Spleen (tissue), 11 donors: ENCODE measurements around the gene UBE2I. TPM values are rescaled to one million over a fixed set of nuclear protein-coding genes. Genes with fewer than 3 reads are reported as not detected.

Experiments
- DNase-seq: peaks from one replicate; pipeline ENCODE4 v3.0.0-alpha.2; 2020
- H3K27ac ChIP-seq, 8 donors: fragments of 200-600 bp; sonication (generic) in 7 of 8; 1 replicate in 4 of 8; 2 replicates in 4 of 8; pipeline versions ENCODE4 v1.5.0 to v1.8.0; 2016 to 2021; ENCODE audit warnings: inconsistent platforms in 4 of 8, mild to moderate bottlenecking in 4 of 8, moderate library complexity in 1 of 8
- H3K27me3 ChIP-seq, 7 donors: fragments of 200-600 bp; sonication (generic) in 6 of 7; replicated peaks in 1 of 7; 1 replicate in 4 of 7; 2 replicates in 3 of 7; pipeline versions ENCODE4 v1.5.0 to v1.8.0; 2016 to 2021; ENCODE audit warnings: inconsistent platforms in 3 of 7, mild to moderate bottlenecking in 1 of 7
- H3K36me3 ChIP-seq, 6 donors: fragments of 200-600 bp; sonication (generic) in 5 of 6; 1 replicate in 4 of 6; 2 replicates in 2 of 6; pipeline versions ENCODE4 v1.5.0 to v1.8.0; 2016 to 2021; ENCODE audit warnings: inconsistent platforms in 2 of 6
- H3K4me1 ChIP-seq, 6 donors: fragments of 200-600 bp; sonication (generic) in 5 of 6; 1 replicate in 3 of 6; 2 replicates in 3 of 6; pipeline versions ENCODE4 v1.5.0 to v1.8.0; 2016 to 2021; ENCODE audit warnings: inconsistent platforms in 3 of 6
- H3K4me3 ChIP-seq, 8 donors: fragments of 200-600 bp; sonication (generic) in 7 of 8; 1 replicate in 4 of 8; 2 replicates in 4 of 8; pipeline versions ENCODE4 v1.5.0 to v1.8.0; 2016 to 2021; ENCODE audit warnings: inconsistent platforms in 4 of 8, mild to moderate bottlenecking in 4 of 8, moderate library complexity in 2 of 8
- H3K9me3 ChIP-seq, 8 donors: fragments of 200-600 bp; sonication (generic) in 7 of 8; 1 replicate in 4 of 8; 2 replicates in 4 of 8; pipeline versions ENCODE4 v1.5.0 to v1.8.0; 2016 to 2021; ENCODE audit warnings: inconsistent platforms in 4 of 8
- POLR2A ChIP-seq, 3 donors: fragments of 450-650 bp; IDR thresholded peaks; one replicate each; pipeline ENCODE4 v1.5.1; 2017; ENCODE audit warnings: antibody characterized with exemption in 3 of 3, mild to moderate bottlenecking in 1 of 3
- POLR2AphosphoS5 ChIP-seq, 3 donors: sonication (generic); formaldehyde crosslinking; IDR thresholded peaks; one replicate each; pipeline ENCODE4 v1.5.1; 2017; ENCODE audit warnings: antibody characterized with exemption in 3 of 3
- WGBS, 5 donors: extraction: QIAGEN DNeasy Blood & Tissue Kit in 3 of 5; methylation state at CpG; one replicate each; pipeline versions ENCODE4 v1.1.5 to v1.1.7; 2013 to 2018; 5-methylcytosine and 5-hydroxymethylcytosine counted together
- intact Hi-C: fragments of 100-400 bp; cut with DNase I; formaldehyde crosslinking; loops from one replicate; pipeline ENCODE4 v1.15.0; 2023; ENCODE audit warnings: low total_unique reads
- polyA plus RNA-seq, 3 donors: library from polyadenylated mRNA; stranded (reverse); fragments of 200-250 nt; gene quantifications; one replicate each; pipeline ENCODE4 v1.2.1, GENCODE V29; 2013
- total RNA-seq, 7 donors: library from RNA; depleted of rRNA in 3 of 7; stranded (reverse); fragments of >200 nt in 3 of 7; fragmentation: NEBNext Ultra II Directional in 4 of 7; extraction: Animal tissue kit (Norgen Biotek cat#: 25700) in 4 of 7; gene quantifications; one replicate each; pipeline versions ENCODE4 v1.1.0 to v1.2.1, GENCODE V29; 2016 to 2021
- TF ChIP-seq, protein P1 (sequence below), 11 experiments: fragments of 200-600 bp in 7 of 11; fragments of 450-650 bp in 4 of 11; sonication (generic) in 4 of 11; IDR thresholded peaks in 8 of 11; conservative IDR thresholded peaks in 3 of 11; 1 replicate in 7 of 11; 2 replicates in 4 of 11; pipeline versions ENCODE4 v1.4.0 to v1.8.0; 2016 to 2021; ENCODE audit warnings: antibody characterized with exemption in 11 of 11, inconsistent platforms in 4 of 11, mild to moderate bottlenecking in 1 of 11
- donor health status: healthy with polysubstance abuse.
- donor health status: DM: no; HTN: no; CAD: no; lungs with moderate emphysema.
- donor health status: DM: no; HTN: no; CAD: no.
- donor health status: Bipolar disorder and iron deficiency.
- donor health status: healthy.
- donor health status: DM: no; HTN: no; CAD: no.
- donor health status: DM: yes; HTN: yes; CAD: no.

Gene UBE2I
- total and polyA plus RNA-seq, 10 donors: 78.1 to 142 (median 119) TPM

- H3K27me3 ChIP-seq: no peaks in the 10 kb centered on the region
- no peak for DNase-seq
- no peaks in the 10 kb centered on the region for H3K9me3 ChIP-seq
- WGBS, 5 donors: 87 to 93% (median 91%) methylated on average over 21 to 24 of the region's 24 CpGs
- peaks cover 8 to 32% (median 25%) of the 10 kb centered on the region in 6 donors for H3K4me1 ChIP-seq
- intact Hi-C loops: no loop called here
- peaks cover 0 to 71% (median 23%) of the 10 kb centered on the region in 6 donors for H3K36me3 ChIP-seq
- TF ChIP-seq, protein P1, sequence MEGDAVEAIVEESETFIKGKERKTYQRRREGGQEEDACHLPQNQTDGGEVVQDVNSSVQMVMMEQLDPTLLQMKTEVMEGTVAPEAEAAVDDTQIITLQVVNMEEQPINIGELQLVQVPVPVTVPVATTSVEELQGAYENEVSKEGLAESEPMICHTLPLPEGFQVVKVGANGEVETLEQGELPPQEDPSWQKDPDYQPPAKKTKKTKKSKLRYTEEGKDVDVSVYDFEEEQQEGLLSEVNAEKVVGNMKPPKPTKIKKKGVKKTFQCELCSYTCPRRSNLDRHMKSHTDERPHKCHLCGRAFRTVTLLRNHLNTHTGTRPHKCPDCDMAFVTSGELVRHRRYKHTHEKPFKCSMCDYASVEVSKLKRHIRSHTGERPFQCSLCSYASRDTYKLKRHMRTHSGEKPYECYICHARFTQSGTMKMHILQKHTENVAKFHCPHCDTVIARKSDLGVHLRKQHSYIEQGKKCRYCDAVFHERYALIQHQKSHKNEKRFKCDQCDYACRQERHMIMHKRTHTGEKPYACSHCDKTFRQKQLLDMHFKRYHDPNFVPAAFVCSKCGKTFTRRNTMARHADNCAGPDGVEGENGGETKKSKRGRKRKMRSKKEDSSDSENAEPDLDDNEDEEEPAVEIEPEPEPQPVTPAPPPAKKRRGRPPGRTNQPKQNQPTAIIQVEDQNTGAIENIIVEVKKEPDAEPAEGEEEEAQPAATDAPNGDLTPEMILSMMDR (IDR thresholded peaks at IDR 0.05 in 8 of 11, conservative IDR thresholded peaks at IDR 0.05 in 3 of 11): no peak
- TF ChIP-seq POLR2A (IDR thresholded peaks at IDR 0.05): no peak
- no peak for TF ChIP-seq POLR2AphosphoS5 (IDR thresholded peaks at IDR 0.05)
- no peak overlapping the region for H3K4me3 ChIP-seq
- no peak overlapping the region for H3K27ac ChIP-seq
Measured at GRCh38 chr16:1375298-1375640, 65.8 kb downstream of the UBE2I start.

DNA sequence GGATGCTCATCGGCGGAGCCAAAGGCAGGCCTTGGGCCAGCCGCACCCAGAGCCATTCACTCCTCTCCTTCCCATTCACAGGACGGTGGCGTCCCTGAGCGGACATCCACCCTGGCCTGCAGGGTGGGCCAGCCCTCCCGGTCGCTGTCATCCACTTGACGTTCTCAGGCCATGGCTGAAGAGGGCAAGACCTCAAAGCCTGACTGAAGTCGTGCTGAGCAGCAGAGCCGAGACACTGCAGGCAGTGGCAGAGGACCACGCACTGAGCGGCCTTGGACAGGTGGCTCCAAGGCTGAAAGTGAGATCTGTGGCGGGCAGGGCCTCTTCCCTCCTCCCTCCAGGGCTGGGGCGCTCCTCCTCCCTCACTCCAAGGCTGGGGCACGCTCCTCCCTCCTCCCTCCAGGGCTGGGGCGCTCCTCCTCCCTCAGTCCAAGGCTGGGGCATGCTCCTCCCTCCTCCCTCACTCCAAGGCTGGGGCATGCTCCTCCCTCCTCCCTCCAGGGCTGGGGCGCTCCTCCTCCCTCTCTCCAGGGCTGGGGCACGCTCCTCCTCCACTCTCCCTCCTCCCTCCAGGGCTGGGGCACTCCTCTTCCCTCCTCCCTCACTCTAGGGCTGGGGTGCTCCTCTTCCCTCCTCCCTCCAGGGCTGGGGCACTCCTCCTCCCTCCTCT, 66.4 kb downstream of the UBE2I start:
- no peak overlapping the region for H3K4me3 ChIP-seq
- intact Hi-C loops: no loop called here
- TF ChIP-seq, protein P1 (IDR thresholded peaks at IDR 0.05 in 8 of 11, conservative IDR thresholded peaks at IDR 0.05 in 3 of 11): no peak
- no peak for TF ChIP-seq POLR2A (IDR thresholded peaks at IDR 0.05)
- H3K9me3 ChIP-seq: no peaks in the 10 kb centered on the region
- no peaks in the 10 kb centered on the region for H3K27me3 ChIP-seq
- H3K4me1 ChIP-seq: peaks cover 8 to 34% (median 26%) of the 10 kb centered on the region in 6 donors
- H3K36me3 ChIP-seq: peaks cover 0 to 71% (median 21%) of the 10 kb centered on the region in 6 donors
- 88 to 93% (median 92%) methylated on average over 8 to 19 of the region's 19 CpGs for WGBS, 5 donors
- no peak for DNase-seq
- no peak overlapping the region for H3K27ac ChIP-seq

Other genes with a start within 250 kb of the UBE2I start
- gene SSTR5, start 236.9 kb upstream of the UBE2I start, total RNA-seq: not detected
- gene SSTR5, start 236.9 kb upstream of the UBE2I start, polyA plus RNA-seq: not detected
- not detected for gene C1QTNF8, start 213.4 kb upstream of the UBE2I start, total RNA-seq
- not detected for gene C1QTNF8, start 213.4 kb upstream of the UBE2I start, polyA plus RNA-seq
- 1 to 10 TPM in 3 of 7 donors, under 1 TPM in 4; 0.33 to 2.1 (median 0.91) TPM for gene CACNA1H, start 156.5 kb upstream of the UBE2I start, total RNA-seq
- gene CACNA1H, start 156.5 kb upstream of the UBE2I start, polyA plus RNA-seq: 1 to 10 TPM in 1 of 3 donors, under 1 TPM in 2; 0.35 to 1.1 (median 0.39) TPM
- under 1 TPM in 1 of 7 donors, not detected in 6; 0.46 TPM for gene TPSG1, start 84.4 kb upstream of the UBE2I start, total RNA-seq
- not detected for gene TPSG1, start 84.4 kb upstream of the UBE2I start, polyA plus RNA-seq
- 1 to 10 TPM in 4 of 7 donors, not detected in 3; 1.1 to 8.2 (median 4.5) TPM for gene TPSB2, start 79.5 kb upstream of the UBE2I start, total RNA-seq
- under 1 TPM in 2 of 3 donors, not detected in 1; 0.29 to 0.50 TPM for gene TPSB2, start 79.5 kb upstream of the UBE2I start, polyA plus RNA-seq
- 10 to 100 TPM in 2 of 7 donors, 1 to 10 TPM in 3, under 1 TPM in 1, not detected in 1; 0.60 to 17.9 (median 1.8) TPM for gene TPSAB1, start 68.9 kb upstream of the UBE2I start, total RNA-seq
- gene TPSAB1, start 68.9 kb upstream of the UBE2I start, polyA plus RNA-seq: under 1 TPM; 0.26 to 0.65 (median 0.59) TPM
- gene TPSD1, start 53.6 kb upstream of the UBE2I start, total RNA-seq: under 1 TPM in 1 of 7 donors, not detected in 6; 0.76 TPM
- gene TPSD1, start 53.6 kb upstream of the UBE2I start, polyA plus RNA-seq: under 1 TPM in 1 of 3 donors, not detected in 2; 0.11 TPM
- 10 to 100 TPM in 2 of 7 donors, 1 to 10 TPM in 5; 5.0 to 15.7 (median 6.7) TPM for gene BAIAP3, start 24.0 kb downstream of the UBE2I start, total RNA-seq
- gene BAIAP3, start 24.0 kb downstream of the UBE2I start, polyA plus RNA-seq: 1 to 10 TPM; 2.7 to 7.3 (median 3.0) TPM
- gene TSR3, start 42.2 kb downstream of the UBE2I start, total RNA-seq: 10 to 100 TPM; 31.1 to 73.1 (median 41.5) TPM
- gene TSR3, start 42.2 kb downstream of the UBE2I start, polyA plus RNA-seq: 10 to 100 TPM; 38.0 to 65.9 (median 55.2) TPM
- 10 to 100 TPM; 60.4 to 80.6 (median 73.4) TPM for gene GNPTG, start 42.3 kb downstream of the UBE2I start, total RNA-seq
- 10 to 100 TPM; 55.6 to 62.8 (median 56.7) TPM for gene GNPTG, start 42.3 kb downstream of the UBE2I start, polyA plus RNA-seq
- 10 to 100 TPM; 34.8 to 80.0 (median 51.6) TPM for gene UNKL, start 105.1 kb downstream of the UBE2I start, total RNA-seq
- 10 to 100 TPM in 1 of 3 donors, 1 to 10 TPM in 2; 6.6 to 17.1 (median 8.2) TPM for gene UNKL, start 105.1 kb downstream of the UBE2I start, polyA plus RNA-seq
- gene UQCC4, start 111.1 kb downstream of the UBE2I start, total RNA-seq: 10 to 100 TPM in 6 of 7 donors, 1 to 10 TPM in 1; 7.9 to 13.5 (median 10.7) TPM
- 10 to 100 TPM; 20.9 to 33.9 (median 23.4) TPM for gene UQCC4, start 111.1 kb downstream of the UBE2I start, polyA plus RNA-seq
- 1 to 10 TPM in 1 of 7 donors, under 1 TPM in 1, not detected in 5; 0.73 to 1.3 TPM for gene PERCC1, start 121.4 kb downstream of the UBE2I start, total RNA-seq
- gene PERCC1, start 121.4 kb downstream of the UBE2I start, polyA plus RNA-seq: under 1 TPM in 1 of 3 donors, not detected in 2; 0.11 TPM
- 1 to 10 TPM; 1.6 to 6.4 (median 3.8) TPM for gene CCDC154, start 134.9 kb downstream of the UBE2I start, total RNA-seq
- 10 to 100 TPM in 2 of 3 donors, 1 to 10 TPM in 1; 8.3 to 18.2 (median 10.8) TPM for gene CCDC154, start 134.9 kb downstream of the UBE2I start, polyA plus RNA-seq
- gene CLCN7, start 165.4 kb downstream of the UBE2I start, total RNA-seq: 100 to 1,000 TPM in 6 of 7 donors, 10 to 100 TPM in 1; 76.5 to 146 (median 127) TPM
- 100 to 1,000 TPM in 1 of 3 donors, 10 to 100 TPM in 2; 43.2 to 117 (median 59.6) TPM for gene CLCN7, start 165.4 kb downstream of the UBE2I start, polyA plus RNA-seq
- gene PTX4, start 179.3 kb downstream of the UBE2I start, total RNA-seq: under 1 TPM in 5 of 7 donors, not detected in 2; 0.23 to 0.85 (median 0.60) TPM
- under 1 TPM in 2 of 3 donors, not detected in 1; 0.03 to 0.19 TPM for gene PTX4, start 179.3 kb downstream of the UBE2I start, polyA plus RNA-seq
- 10 to 100 TPM; 28.5 to 64.2 (median 44.0) TPM for gene TELO2, start 183.7 kb downstream of the UBE2I start, total RNA-seq
- gene TELO2, start 183.7 kb downstream of the UBE2I start, polyA plus RNA-seq: 100 to 1,000 TPM in 1 of 3 donors, 10 to 100 TPM in 2; 60.3 to 110 (median 83.5) TPM
- gene TMEM204, start 224.0 kb downstream of the UBE2I start, total RNA-seq: 10 to 100 TPM; 12.6 to 47.1 (median 26.9) TPM
- gene TMEM204, start 224.0 kb downstream of the UBE2I start, polyA plus RNA-seq: 10 to 100 TPM; 10.1 to 21.0 (median 13.6) TPM